Activated CD8-positive, alpha-beta memory T cell treated with anti-CD3 and anti-CD28 coated beads for 36 hours (primary cell): Measurements from ENCODE around the gene POFUT1. TPM values are rescaled to one million over a fixed set of nuclear protein-coding genes. Genes with fewer than 3 reads are reported as not detected.

Experiments used
- CTCF ChIA-PET: fragments of 350-600 bp; sonication (Branson Sonifier 250); formaldehyde crosslinking; loops from one replicate; lab custom pipeline; 2021; ENCODE audit warnings: antibody characterized with exemption; lab: Charles Lee
- POLR2A ChIA-PET: fragments of 350-600 bp; sonication (Branson Sonifier 250); formaldehyde crosslinking; loops from one replicate; lab custom pipeline; 2021; ENCODE audit warnings: antibody characterized with exemption; lab: Charles Lee
- total RNA-seq, 2 experiments: library from RNA; stranded (reverse); gene quantifications; one replicate each; pipeline ENCODE4 v1.2.3, GENCODE V29; 2021

POFUT1 gene
- total RNA-seq, 2 experiments from 2014 or later = 78.5 to 82.1 TPM

- CTCF ChIA-PET = interaction anchor here (1.0 to 1.7 kb wide), 3 partner anchors 82 to 130 kb away, joined by 3 to 6 read pairs (median 6); no protein-coding TSS in a partner anchor
- POLR2A ChIA-PET = interaction anchor here (0.5 to 2.2 kb wide), 6 partner anchors 29 to 155 kb away, joined by 3 to 8 read pairs (median 4); partner anchors contain the start of genes ASXL1 and TM9SF4
Observed at GRCh38 chr20:32203356-32204204, 4.1 kb upstream of the POFUT1 start.

- POLR2A ChIA-PET = interaction anchor here (0.5 to 2.2 kb wide), 6 partner anchors 80 to 155 kb away, joined by 3 to 15 read pairs (median 4); partner anchors contain the start of gene ASXL1
- CTCF ChIA-PET = interaction anchor here (1.0 to 1.7 kb wide), 4 partner anchors 81 to 157 kb away, joined by 3 to 6 read pairs (median 4); no protein-coding TSS in a partner anchor
Observed at GRCh38 chr20:32204205-32205109, 3.2 kb upstream of the POFUT1 start.

- CTCF ChIA-PET = interaction anchor here (1.3 to 1.6 kb wide), 2 partner anchors 89 to 156 kb away, joined by 3 read pairs; no protein-coding TSS in a partner anchor
- POLR2A ChIA-PET = interaction anchor here (0.6 to 2.2 kb wide), 6 partner anchors 27 to 154 kb away, joined by 3 to 15 read pairs (median 6); no protein-coding TSS in a partner anchor
Observed at GRCh38 chr20:32205110-32205842, 2.4 kb upstream of the POFUT1 start.

GRCh38 chr20:32205843-32206759 is 1.6 kb upstream of the POFUT1 start:
- ChIA-PET POLR2A (interaction anchor here (0.6 to 2.2 kb wide), 5 partner anchors 26 to 153 kb away, joined by 3 to 15 read pairs (median 6); no protein-coding TSS in a partner anchor), CTCF (interaction anchor here (1.6 kb wide), 1 partner anchor 156 kb away, joined by 3 read pairs; no protein-coding TSS in a partner anchor)

- CTCF ChIA-PET = no interaction called here
- POLR2A ChIA-PET = interaction anchor here (1.4 kb wide), 1 partner anchor 25 kb away, joined by 3 read pairs; no protein-coding TSS in a partner anchor
Observed at GRCh38 chr20:32206760-32207625, 687 bp upstream of the POFUT1 start.

GRCh38 chr20:32208499-32209154 is 947 bp downstream of the POFUT1 start:
- CTCF ChIA-PET = no interaction called here
- POLR2A ChIA-PET = interaction anchor here (0.5 to 1.0 kb wide), 5 partner anchors 9 to 159 kb away, joined by 4 to 5 read pairs (median 5); no protein-coding TSS in a partner anchor

GRCh38 chr20:32209850-32210605 is 2.3 kb downstream of the POFUT1 start:
- ChIA-PET POLR2A (interaction anchor here (0.5 kb wide), 1 partner anchor 124 kb away, joined by 3 read pairs; no protein-coding TSS in a partner anchor), CTCF (no interaction called here)

GRCh38 chr20:32213870-32214269 is 6.2 kb downstream of the POFUT1 start:
- POLR2A ChIA-PET = no interaction called here
- CTCF ChIA-PET = interaction anchor here (0.6 kb wide), 1 partner anchor 49 kb away, joined by 3 read pairs; no protein-coding TSS in a partner anchor

- ChIA-PET POLR2A (no interaction called here), CTCF (no interaction called here)
Observed at GRCh38 chr20:32215147-32215546, 7.5 kb downstream of the POFUT1 start.

- ChIA-PET CTCF (no interaction called here), POLR2A (no interaction called here)
Observed at GRCh38 chr20:32215729-32216128, 8.0 kb downstream of the POFUT1 start.

GRCh38 chr20:32216179-32217142 is 8.8 kb downstream of the POFUT1 start:
- ChIA-PET CTCF (no interaction called here), POLR2A (no interaction called here)

GRCh38 chr20:32218156-32218900 is 10.6 kb downstream of the POFUT1 start:
- CTCF ChIA-PET = interaction anchor here (0.6 kb wide), 1 partner anchor 78 kb away, joined by 3 read pairs; no protein-coding TSS in a partner anchor
- POLR2A ChIA-PET = interaction anchor here (1.2 to 1.4 kb wide), 2 partner anchors 9 to 59 kb away, joined by 3 to 4 read pairs; partner anchors contain the start of gene KIF3B

- ChIA-PET CTCF (no interaction called here), POLR2A (interaction anchor here (0.6 kb wide), 2 partner anchors 108 to 514 kb away, joined by 3 read pairs; no protein-coding TSS in a partner anchor)
Observed at GRCh38 chr20:32224463-32224862, 16.8 kb downstream of the POFUT1 start.
